Activated T-helper 9 cell treated with anti-CD3 and anti-CD28 coated beads, Interleukin-2, amount 50 U/mL, for 16 hours (primary cell): Measurements from ENCODE around the gene KCNQ2.
"Not testable (repeated sequence)": the region's sequence is repeated elsewhere in the genome, so short reads cannot be mapped to it uniquely, and the experiment has no call there.

Experiments used
- DNase-seq: peaks from one replicate; pipeline ENCODE4 v3.0.0-alpha.2; 2020; ENCODE audit warnings: low read depth

The KCNQ2 gene

DNA sequence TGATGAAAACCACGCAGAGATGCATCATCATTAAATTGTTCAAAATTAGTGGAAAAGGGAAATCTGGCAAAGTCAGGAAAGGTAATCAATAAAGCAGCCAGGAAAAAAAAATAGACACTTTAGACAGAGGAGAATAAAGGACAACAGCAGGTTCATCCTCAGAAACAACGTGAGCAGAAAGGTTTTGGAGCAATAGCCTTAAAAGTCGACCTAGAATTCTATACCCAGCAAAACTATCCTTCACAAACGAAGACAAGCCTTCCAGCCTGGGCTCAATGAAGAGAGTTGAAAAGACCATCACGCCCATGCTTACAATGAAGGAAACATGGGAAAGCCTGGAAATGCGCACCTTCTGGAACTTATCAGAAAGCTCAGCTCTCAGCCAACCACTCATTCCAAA, 86.6 kb downstream of the KCNQ2 start:
- DNase-seq, result no peak

DNA sequence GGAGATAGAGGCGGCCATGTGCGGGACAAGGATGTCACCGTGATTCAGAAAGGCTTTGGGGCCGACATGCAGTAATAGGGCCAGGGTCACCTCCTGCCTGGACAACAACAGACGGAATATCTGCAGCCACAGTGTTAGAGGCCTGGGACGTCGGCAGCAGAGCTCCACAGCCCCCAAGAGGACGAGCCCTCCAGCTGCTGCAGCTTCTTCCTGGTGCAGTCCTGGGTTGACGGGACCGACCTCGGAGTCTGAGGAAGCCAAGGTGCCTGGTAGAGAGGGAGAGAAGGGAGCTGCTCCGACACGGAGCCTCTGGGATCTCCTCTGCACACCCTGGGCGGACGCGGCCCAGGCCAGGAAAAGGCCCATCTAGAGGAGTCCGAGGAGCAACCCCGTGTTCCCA, 88.1 kb downstream of the KCNQ2 start:
- no peak for DNase-seq

- no peak for DNase-seq
These were observed 88.9 kb downstream of the KCNQ2 start for GRCh38 chr20:63383556-63383955.

GRCh38 chr20:63382551-63383300, 89.7 kb downstream of the KCNQ2 start:
- no peak for DNase-seq

GRCh38 chr20:63381781-63382431, 90.5 kb downstream of the KCNQ2 start:
- DNase-seq, result no peak

- DNase-seq, result no peak
These were observed 92.0 kb downstream of the KCNQ2 start for GRCh38 chr20:63380346-63380870.

GRCh38 chr20:63379872-63380271, 92.6 kb downstream of the KCNQ2 start:
- not testable (repeated sequence) for DNase-seq

DNA sequence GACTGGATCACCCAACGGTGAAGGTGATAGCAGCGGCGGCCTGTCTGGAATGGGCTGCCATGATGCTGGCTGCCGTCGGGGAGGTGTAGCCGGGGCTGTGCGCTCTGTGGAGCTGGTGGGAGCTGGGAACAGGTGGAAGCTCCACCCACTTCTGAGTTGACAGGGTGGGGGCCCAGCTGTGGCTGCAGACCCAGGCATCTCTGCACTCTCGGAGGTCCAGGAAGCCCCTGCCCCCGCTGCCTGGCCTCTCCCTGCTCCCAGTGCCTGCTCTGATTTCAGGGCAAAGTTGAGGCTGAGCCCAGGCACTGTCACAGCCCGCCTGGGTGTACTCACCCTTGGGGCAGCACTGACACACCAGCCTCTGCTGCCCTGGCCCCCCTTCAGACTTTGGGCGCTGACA, 93.2 kb downstream of the KCNQ2 start:
- no peak for DNase-seq

GRCh38 chr20:63378626-63379025, 93.8 kb downstream of the KCNQ2 start:
- no peak for DNase-seq

GRCh38 chr20:63377951-63378381, 94.5 kb downstream of the KCNQ2 start:
- no peak for DNase-seq

- no peak for DNase-seq
These were observed 95.1 kb downstream of the KCNQ2 start for GRCh38 chr20:63377256-63377941.

DNA sequence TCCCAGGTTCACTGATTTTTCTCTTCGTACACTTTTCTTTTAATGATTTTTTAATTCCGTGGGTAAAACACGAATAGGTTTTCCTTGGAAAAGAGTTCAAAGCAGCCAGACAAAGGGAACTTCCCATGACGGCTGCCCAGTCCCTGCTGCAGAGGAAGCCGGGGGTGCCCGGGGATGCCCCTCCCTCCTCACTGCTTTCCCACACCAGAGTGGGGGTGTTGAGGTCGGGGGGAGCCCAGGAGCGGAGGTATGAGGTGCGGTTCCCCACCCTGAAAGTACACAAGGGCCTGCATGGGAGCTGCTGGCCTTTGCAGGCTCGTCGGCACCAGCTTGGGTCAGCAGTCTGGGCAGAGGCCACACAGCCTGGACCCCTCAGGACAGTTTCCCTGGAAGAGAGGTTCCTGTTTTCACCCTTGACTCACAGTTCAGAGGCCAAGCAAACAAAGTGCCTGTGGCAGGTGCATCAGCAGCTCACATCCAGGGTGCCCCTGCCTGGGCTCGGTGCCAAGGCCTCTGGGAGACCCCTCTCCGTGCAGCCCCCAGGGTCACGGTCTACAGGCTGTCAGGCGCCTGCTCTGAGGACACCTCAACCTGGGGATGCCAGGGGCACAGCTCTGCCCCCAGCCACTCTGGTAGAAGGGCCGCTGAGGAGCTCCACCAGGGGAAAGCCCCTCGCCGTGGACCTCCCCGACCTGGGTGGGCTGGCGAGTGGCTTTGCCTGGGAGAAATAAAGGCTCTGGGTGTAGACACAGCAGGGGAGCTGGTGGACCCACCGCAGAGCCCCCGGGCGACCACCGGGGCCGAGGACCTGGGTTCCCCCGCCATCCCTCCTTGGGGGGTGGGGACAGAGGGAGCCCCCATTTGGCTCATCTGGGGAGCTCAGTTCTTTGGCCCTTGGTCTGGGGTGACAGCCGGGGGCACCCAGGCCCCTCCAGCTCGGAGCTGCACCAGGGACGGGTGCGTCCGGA, 95.9 kb downstream of the KCNQ2 start:
- no peak for DNase-seq

GRCh38 chr20:63375438-63375837, 97.0 kb downstream of the KCNQ2 start:
- no peak for DNase-seq

DNA sequence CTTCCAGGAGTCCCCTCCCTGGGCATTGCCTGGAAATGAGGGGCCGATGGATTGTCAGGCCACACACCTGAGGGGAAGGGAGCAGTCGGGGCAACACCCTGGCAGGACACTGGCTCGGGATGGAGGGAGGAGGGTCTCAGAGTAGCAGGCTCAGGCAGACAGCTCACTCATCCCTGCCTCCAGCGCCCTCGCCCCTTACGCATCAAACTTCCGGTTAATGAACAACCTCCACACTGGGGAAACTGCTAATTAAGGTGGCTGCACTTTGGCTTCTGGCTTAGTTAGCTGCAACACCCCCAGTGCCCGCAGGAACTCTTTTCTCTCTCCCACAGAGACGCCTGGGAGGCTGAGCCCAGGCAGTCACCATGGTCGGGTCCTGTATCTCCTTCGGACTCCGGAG, 98.0 kb downstream of the KCNQ2 start:
- no peak for DNase-seq

- DNase-seq, result no peak
These were observed 98.5 kb downstream of the KCNQ2 start for GRCh38 chr20:63373996-63374395.

GRCh38 chr20:63372971-63373885, 99.2 kb downstream of the KCNQ2 start:
- DNase-seq, result no peak

GRCh38 chr20:63371291-63371865, 101.1 kb downstream of the KCNQ2 start:
- no peak for DNase-seq

- DNase-seq, result no peak
These were observed 101.8 kb downstream of the KCNQ2 start for GRCh38 chr20:63370618-63371187.

DNA sequence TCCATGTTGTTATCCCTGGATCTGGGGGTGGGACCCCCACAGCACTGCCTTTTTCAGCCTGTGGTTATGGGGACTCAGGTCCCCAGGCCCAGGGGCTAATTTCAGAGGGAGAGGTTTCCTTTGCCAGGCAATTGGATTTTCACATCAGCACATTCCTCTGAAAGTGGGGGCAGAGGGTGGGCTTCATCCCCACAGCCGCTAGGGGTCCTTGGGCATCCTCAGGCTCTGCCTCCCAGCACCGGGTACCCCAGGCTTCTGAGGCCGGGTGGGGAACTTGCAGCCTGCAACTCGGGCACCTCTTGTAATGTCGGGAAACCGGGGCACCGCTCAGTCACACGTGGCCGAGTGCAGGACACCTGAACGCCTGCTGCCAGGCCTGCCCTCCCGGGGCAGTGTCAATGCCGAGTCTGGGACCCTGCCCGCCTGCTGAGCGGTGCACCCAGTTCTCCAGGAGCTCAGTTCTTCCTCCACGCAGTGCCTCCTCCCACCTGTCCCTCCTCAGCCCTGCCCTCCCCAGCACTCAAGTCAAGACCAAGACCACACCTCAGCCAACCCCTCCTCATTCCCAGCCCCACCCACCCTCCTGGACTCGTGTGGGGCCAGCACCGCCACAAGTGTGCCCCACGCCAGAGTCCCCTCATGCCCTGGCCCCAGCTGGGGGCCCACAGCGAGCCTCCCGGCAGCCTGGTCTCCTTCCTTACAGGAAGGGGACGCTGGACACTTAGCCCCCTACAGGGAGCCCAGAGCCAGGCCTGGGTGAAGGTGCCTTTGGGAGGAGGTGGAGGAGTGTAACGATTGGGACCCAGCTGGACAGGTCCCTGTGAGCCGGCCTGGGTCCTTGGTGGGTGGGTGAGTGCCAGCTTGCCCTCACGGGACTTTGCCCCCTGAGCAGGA, 102.5 kb downstream of the KCNQ2 start:
- DNase-seq, result no peak
